K562 (cell line): ENCODE measurements around the gene ACOT4. TPM values are rescaled to one million over a fixed set of nuclear protein-coding genes. Genes with fewer than 3 reads are reported as not detected.
A peak's percentile ranks its signal among the peaks of the same experiment; 100 is the strongest.

Experiments
- BRD9 ChIP-seq: fragments of 450-650 bp; IDR thresholded peaks from 2 replicates; pipeline ENCODE4 v1.6.1; 2018; ENCODE audit warnings: low read depth; ENCODE audit not compliant: partially characterized antibody
- CBFA2T3 ChIP-seq: fragments of 450-650 bp; IDR thresholded peaks from 2 replicates; pipeline ENCODE4 v1.6.1; 2017
- CCAR2 ChIP-seq: fragments of 200-400 bp; formaldehyde crosslinking; IDR thresholded peaks from 2 replicates; pipeline ENCODE4 v1.6.1; 2017; ENCODE audit warnings: mild to moderate bottlenecking, low read depth, low read length
- ESRRA ChIP-seq: fragments of 450-650 bp; IDR thresholded peaks from 2 replicates; pipeline ENCODE4 v1.6.1; 2014; ENCODE audit warnings: low read depth, mild to moderate bottlenecking, moderate library complexity, borderline replicate concordance
- PHB2 ChIP-seq: fragments of 450-650 bp; IDR thresholded peaks from 2 replicates; pipeline ENCODE4 v1.6.1; 2017; ENCODE audit warnings: low read depth
- PHF20 ChIP-seq: fragments of 450-650 bp; IDR thresholded peaks from 2 replicates; pipeline ENCODE4 v1.6.1; 2018; ENCODE audit not compliant: partially characterized antibody
- PHTF2 ChIP-seq: fragments of 250-450 bp; sonication (Bioruptor Pico); IDR thresholded peaks from 2 replicates; pipeline ENCODE4 v1.5.0; 2021; ENCODE audit warnings: mild to moderate bottlenecking
- PTTG1 ChIP-seq: fragments of 450-650 bp; IDR thresholded peaks from 2 replicates; pipeline ENCODE4 v1.6.1; 2016; ENCODE audit warnings: low read depth, mild to moderate bottlenecking, missing genetic modification characterization, missing compliant biosample characterization
- SETDB1 ChIP-seq: IDR thresholded peaks from one replicate; pipeline ENCODE4 v1.6.1; 2012; ENCODE audit warnings: low read length, control low read depth, inconsistent platforms
- SUPT5H ChIP-seq: fragments of 450-650 bp; IDR thresholded peaks from 2 replicates; pipeline ENCODE4 v1.6.1; 2016
- TAF1 ChIP-seq: IDR thresholded peaks from 2 replicates; pipeline ENCODE4 v1.6.1; 2011; ENCODE audit warnings: mild to moderate bottlenecking, low read length, moderate library complexity; ENCODE audit not compliant: insufficient read depth, control insufficient read depth, severe bottlenecking; ENCODE audit errors: extremely low read depth
- TGIF2 ChIP-seq: sonication (generic); formaldehyde crosslinking; IDR thresholded peaks from 2 replicates; pipeline ENCODE4 v1.8.1; 2022; ENCODE audit warnings: mild to moderate bottlenecking, missing genetic modification reagents, moderate library complexity
- ZBTB7A ChIP-seq: IDR thresholded peaks from 2 replicates; pipeline ENCODE4 v1.6.1; 2011; ENCODE audit warnings: low read depth, mild to moderate bottlenecking, low read length, moderate library complexity, borderline replicate concordance; ENCODE audit not compliant: control insufficient read depth
- ZFPM2 ChIP-seq: fragments of 250-450 bp; sonication (Bioruptor Pico); IDR thresholded peaks from 2 replicates; pipeline ENCODE4 v1.5.1; 2022; ENCODE audit warnings: mild to moderate bottlenecking
- ZNF224 ChIP-seq: sonication (generic); formaldehyde crosslinking; IDR thresholded peaks from 2 replicates; pipeline ENCODE4 v1.8.0; 2022; ENCODE audit warnings: mild to moderate bottlenecking, missing genetic modification reagents
- ZNF75A ChIP-seq: fragments of 450-650 bp; formaldehyde crosslinking; IDR thresholded peaks from 2 replicates; pipeline ENCODE4 v1.4.0; 2020; ENCODE audit warnings: mild to moderate bottlenecking
- polyA plus RNA-seq, 8 experiments: library from polyadenylated mRNA; depleted of rRNA in 4 of 8; stranded (reverse) in 5 of 8; unstranded in 3 of 8; fragments of >200 nt; fragmentation: Nextera tagmentation in 2 of 8; fragmentation: Illumina TruSeq in 1 of 8; extraction: Ambion mirVana in 2 of 8; extraction: Trizol in 1 of 8; gene quantifications; 2 replicates each; pipeline versions ENCODE4 v1.2.1 to v1.2.3, GENCODE V29; 2011 to 2014; ENCODE audit warnings: inconsistent platforms in 1 of 8, missing spikeins in 1 of 8
- total RNA-seq, 7 experiments: library from RNA; depleted of rRNA in 6 of 7; stranded (reverse); fragments of >200 nt in 6 of 7; fragmentation: Illumina TruSeq in 2 of 7; extraction: Trizol in 2 of 7; gene quantifications; 2 replicates each; pipeline versions ENCODE4 v1.2.1 to v1.2.3, GENCODE V29; 2011 to 2021; ENCODE audit warnings: low replicate concordance in 1 of 7
- TF ChIP-seq, protein P1 (sequence below), 2 experiments: fragments of 450-650 bp in 1 of 2; sonication (generic) in 1 of 2; formaldehyde crosslinking; conservative IDR thresholded peaks; 2 replicates each; pipeline versions ENCODE4 v1.4.0 to v1.8.1; 2020 to 2022; ENCODE audit warnings: mild to moderate bottlenecking in 1 of 2, missing genetic modification reagents in 1 of 2
- TF ChIP-seq, protein P2 (sequence below): fragments of 250-450 bp; sonication (Bioruptor Pico); IDR thresholded peaks from 2 replicates; pipeline ENCODE4 v1.4.0; 2020; ENCODE audit warnings: borderline replicate concordance
- TF ChIP-seq, protein P3 (sequence below): fragments of 450-650 bp; IDR thresholded peaks from 2 replicates; pipeline ENCODE4 v1.6.1; 2016; ENCODE audit warnings: low read depth

Gene ACOT4
- total and polyA plus RNA-seq, 9 of the 15 experiments (the other 6 are each of a cell fraction or from before 2014, with no cell fraction given) = not detected

DNA sequence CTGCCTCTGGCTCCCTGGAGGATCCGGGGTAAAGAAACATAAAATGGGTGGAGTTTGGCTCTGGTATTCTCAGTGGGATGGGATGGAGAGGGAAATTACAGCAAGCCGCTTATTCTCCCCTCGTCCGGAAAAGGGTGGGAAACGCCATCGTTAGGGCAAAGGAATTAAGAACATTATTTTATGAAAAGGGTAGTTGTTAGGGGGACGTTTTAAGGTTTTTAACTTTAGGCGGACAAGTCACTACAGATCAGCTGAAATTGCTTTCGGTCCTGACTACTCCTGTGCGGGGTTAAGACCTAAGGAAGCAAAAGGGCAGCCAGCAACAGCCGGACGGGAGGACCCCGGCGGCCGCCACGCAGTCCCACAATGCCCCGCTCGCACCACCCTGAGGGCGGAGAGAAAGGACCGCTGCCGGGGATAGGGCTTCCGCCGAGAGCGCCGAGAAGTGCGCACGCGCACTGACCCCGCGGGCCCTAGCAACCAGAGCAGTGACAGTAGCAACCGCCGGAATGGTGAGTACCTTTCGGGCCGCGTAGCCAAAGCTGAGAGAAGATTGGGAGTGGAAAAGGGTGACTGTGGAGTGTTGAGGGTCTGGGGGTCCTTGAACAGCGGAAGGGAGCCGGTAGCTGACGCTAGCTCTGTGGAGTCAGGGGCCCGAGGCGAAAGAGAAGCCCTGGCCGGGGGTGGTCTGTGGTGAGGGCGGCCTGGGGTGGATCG lies 53.0 kb downstream of the ACOT4 start, which contains the start of gene DNAL1 (continued):
- peak; percentile 62 for TF ChIP-seq TAF1
- TF ChIP-seq PTTG1 = no peak
- TF ChIP-seq ESRRA = 0 out of 2 replicates have a peak, but pooled peaks have one; percentile 19
- TF ChIP-seq, protein P1, sequence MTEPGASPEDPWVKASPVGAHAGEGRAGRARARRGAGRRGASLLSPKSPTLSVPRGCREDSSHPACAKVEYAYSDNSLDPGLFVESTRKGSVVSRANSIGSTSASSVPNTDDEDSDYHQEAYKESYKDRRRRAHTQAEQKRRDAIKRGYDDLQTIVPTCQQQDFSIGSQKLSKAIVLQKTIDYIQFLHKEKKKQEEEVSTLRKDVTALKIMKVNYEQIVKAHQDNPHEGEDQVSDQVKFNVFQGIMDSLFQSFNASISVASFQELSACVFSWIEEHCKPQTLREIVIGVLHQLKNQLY (CRISPR knock-in tag; conservative IDR thresholded peaks at IDR 0.05) = no peak
- TF ChIP-seq ZNF224 (CRISPR knock-in tag) = no peak
- peak; percentile 38 for TF ChIP-seq PHF20
- TF ChIP-seq, protein P2, sequence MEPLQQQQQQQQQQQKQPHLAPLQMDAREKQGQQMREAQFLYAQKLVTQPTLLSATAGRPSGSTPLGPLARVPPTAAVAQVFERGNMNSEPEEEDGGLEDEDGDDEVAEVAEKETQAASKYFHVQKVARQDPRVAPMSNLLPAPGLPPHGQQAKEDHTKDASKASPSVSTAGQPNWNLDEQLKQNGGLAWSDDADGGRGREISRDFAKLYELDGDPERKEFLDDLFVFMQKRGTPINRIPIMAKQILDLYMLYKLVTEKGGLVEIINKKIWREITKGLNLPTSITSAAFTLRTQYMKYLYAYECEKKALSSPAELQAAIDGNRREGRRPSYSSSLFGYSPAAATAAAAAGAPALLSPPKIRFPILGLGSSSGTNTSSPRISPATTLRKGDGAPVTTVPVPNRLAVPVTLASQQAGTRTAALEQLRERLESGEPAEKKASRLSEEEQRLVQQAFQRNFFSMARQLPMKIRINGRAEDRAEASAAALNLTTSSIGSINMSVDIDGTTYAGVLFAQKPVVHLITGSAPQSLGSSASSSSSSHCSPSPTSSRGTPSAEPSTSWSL (CRISPR knock-in tag) = no peak
- no peak for TF ChIP-seq TGIF2
- no peak for TF ChIP-seq SETDB1
- peak; percentile 77 for TF ChIP-seq SUPT5H
- TF ChIP-seq PHB2 = no peak
- TF ChIP-seq CBFA2T3 = no peak
- TF ChIP-seq, protein P3, sequence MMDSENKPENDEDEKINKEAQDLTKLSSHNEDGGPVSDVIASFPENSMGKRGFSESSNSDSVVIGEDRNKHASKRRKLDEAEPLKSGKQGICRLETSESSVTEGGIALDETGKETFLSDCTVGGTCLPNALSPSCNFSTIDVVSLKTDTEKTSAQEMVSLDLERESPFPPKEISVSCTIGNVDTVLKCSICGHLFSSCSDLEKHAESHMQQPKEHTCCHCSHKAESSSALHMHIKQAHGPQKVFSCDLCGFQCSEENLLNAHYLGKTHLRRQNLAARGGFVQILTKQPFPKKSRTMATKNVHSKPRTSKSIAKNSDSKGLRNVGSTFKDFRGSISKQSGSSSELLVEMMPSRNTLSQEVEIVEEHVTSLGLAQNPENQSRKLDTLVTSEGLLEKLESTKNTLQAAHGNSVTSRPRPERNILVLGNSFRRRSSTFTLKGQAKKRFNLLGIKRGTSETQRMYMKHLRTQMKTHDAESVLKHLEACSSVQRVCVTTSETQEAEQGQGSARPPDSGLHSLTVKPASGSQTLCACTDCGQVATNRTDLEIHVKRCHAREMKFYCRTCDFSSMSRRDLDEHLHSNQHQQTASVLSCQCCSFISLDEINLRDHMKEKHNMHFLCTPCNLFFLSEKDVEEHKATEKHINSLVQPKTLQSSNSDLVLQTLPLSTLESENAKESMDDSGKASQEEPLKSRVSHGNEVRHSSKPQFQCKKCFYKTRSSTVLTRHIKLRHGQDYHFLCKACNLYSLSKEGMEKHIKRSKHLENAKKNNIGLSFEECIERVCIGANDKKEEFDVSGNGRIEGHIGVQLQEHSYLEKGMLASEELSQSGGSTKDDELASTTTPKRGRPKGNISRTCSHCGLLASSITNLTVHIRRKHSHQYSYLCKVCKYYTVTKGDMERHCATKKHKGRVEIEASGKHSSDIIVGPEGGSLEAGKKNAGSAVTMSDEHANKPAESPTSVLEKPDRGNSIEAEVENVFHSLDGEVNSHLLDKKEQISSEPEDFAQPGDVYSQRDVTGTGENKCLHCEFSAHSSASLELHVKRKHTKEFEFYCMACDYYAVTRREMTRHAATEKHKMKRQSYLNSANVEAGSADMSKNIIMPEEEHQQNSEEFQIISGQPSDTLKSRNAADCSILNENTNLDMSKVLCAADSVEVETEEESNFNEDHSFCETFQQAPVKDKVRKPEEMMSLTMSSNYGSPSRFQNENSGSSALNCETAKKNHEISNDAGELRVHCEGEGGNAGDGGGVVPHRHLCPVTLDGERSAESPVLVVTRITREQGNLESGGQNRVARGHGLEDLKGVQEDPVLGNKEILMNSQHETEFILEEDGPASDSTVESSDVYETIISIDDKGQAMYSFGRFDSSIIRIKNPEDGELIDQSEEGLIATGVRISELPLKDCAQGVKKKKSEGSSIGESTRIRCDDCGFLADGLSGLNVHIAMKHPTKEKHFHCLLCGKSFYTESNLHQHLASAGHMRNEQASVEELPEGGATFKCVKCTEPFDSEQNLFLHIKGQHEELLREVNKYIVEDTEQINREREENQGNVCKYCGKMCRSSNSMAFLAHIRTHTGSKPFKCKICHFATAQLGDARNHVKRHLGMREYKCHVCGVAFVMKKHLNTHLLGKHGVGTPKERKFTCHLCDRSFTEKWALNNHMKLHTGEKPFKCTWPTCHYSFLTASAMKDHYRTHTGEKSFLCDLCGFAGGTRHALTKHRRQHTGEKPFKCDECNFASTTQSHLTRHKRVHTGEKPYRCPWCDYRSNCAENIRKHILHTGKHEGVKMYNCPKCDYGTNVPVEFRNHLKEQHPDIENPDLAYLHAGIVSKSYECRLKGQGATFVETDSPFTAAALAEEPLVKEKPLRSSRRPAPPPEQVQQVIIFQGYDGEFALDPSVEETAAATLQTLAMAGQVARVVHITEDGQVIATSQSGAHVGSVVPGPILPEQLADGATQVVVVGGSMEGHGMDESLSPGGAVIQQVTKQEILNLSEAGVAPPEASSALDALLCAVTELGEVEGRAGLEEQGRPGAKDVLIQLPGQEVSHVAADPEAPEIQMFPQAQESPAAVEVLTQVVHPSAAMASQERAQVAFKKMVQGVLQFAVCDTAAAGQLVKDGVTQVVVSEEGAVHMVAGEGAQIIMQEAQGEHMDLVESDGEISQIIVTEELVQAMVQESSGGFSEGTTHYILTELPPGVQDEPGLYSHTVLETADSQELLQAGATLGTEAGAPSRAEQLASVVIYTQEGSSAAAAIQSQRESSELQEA = no peak
- TF ChIP-seq PHTF2 (CRISPR knock-in tag) = no peak
- no peak for TF ChIP-seq CCAR2
- TF ChIP-seq ZBTB7A = peak; percentile 48; the same call in 1 of the 2 replicates
- TF ChIP-seq BRD9 = peak; percentile 33
- no peak for TF ChIP-seq ZNF75A (CRISPR knock-in tag)
- TF ChIP-seq ZFPM2 (CRISPR knock-in tag) = no peak
